SU-DHL-6 (cell line): ENCODE results near the gene LDHA.

Source experiments
- EZH2phosphoT487 ChIP-seq: fragments of 200-600 bp; sonication (generic), shearing (Covaris generic); conservative IDR thresholded peaks from 2 replicates; pipeline ENCODE4 v1.6.1; 2018; ENCODE audit warnings: mild to moderate bottlenecking, antibody characterized with exemption, low read length, moderate library complexity, mixed read lengths
- TF ChIP-seq, protein P1 (sequence below): fragments of 200-600 bp; sonication (generic); IDR thresholded peaks from one replicate; pipeline ENCODE4 v1.5.1; 2017; ENCODE audit warnings: antibody characterized with exemption, mild to moderate bottlenecking, low read length, moderate library complexity; ENCODE audit not compliant: insufficient read depth, poor library complexity, severe bottlenecking

DNA sequence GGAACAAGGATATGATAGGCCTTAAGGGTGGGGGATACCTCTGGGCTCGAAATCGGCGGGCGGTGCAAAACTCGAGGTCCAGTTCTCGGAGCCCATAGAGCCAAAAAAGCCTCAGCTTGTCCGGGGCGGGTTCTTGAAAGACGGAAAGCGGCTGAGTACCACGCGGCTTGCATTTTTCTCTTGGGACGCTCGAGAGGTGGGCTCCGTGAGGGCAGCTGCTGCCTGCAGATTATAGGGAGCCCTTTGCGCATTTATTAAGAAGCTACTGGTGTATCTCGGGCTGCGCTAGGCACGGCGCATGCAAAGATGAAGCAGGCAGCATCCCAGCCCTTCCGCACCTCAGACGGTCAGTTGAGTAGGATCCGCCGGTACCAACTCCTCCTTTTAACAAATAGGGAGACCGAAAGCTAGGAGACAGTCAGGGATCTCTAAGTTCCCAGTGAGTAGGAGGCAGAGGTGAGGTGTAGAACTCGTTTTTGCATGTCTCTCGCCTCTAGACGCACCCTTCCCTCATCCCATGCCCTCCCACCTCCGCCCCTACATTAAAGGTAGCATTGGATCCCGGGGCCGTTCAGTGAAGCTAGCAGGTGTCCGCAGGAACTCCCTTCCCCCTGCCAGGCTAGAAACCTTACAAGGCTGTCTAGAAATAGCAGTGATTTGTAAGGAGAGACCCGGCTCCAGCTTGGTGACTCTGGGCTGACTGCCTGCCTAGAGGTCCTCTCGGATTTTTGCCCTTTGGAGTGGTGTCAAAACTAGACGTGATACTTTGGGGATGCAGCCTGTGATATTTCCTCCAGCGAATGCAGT lies 768 bp downstream of the LDHA start:
- TF ChIP-seq, protein P1, sequence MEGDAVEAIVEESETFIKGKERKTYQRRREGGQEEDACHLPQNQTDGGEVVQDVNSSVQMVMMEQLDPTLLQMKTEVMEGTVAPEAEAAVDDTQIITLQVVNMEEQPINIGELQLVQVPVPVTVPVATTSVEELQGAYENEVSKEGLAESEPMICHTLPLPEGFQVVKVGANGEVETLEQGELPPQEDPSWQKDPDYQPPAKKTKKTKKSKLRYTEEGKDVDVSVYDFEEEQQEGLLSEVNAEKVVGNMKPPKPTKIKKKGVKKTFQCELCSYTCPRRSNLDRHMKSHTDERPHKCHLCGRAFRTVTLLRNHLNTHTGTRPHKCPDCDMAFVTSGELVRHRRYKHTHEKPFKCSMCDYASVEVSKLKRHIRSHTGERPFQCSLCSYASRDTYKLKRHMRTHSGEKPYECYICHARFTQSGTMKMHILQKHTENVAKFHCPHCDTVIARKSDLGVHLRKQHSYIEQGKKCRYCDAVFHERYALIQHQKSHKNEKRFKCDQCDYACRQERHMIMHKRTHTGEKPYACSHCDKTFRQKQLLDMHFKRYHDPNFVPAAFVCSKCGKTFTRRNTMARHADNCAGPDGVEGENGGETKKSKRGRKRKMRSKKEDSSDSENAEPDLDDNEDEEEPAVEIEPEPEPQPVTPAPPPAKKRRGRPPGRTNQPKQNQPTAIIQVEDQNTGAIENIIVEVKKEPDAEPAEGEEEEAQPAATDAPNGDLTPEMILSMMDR = no peak
- TF ChIP-seq EZH2phosphoT487 = no peak
